Activated T-cell treated with anti-CD3 and anti-CD28 coated beads, Interleukin-2, amount 50 U/mL, for 72 hours (primary cell): ENCODE results near the gene OR51V1. TPM values are rescaled to one million over a fixed set of nuclear protein-coding genes. Genes with fewer than 3 reads are reported as not detected.

ENCODE experiments used
- ATAC-seq, 2 donors: fragments of 150-1000 bp; cut with Tn5 transposase; replicated peaks in 1 of 2; 2 replicates each; pipeline ENCODE4 v1.10.0; 2021; ENCODE audit warnings: moderate library complexity in 2 of 2, mild to moderate bottlenecking in 1 of 2
- DNase-seq, 2 donors: peaks; one replicate each; pipeline ENCODE4 v3.0.0; 2021 to 2022; ENCODE audit warnings: mixed read lengths in 1 of 2
- H3K27ac Mint-ChIP-seq: one replicate; pipeline ENCODE4 v1.8.0; 2022; ENCODE audit warnings: mild to moderate bottlenecking, moderate library complexity, mixed read lengths
- H3K27me3 Mint-ChIP-seq: one replicate; pipeline ENCODE4 v1.8.0; 2022; ENCODE audit warnings: low read depth, mixed read lengths
- H3K36me3 Mint-ChIP-seq, 2 donors: one replicate each; pipeline ENCODE4 v1.8.0; 2022; ENCODE audit warnings: mixed read lengths in 2 of 2, mild to moderate bottlenecking in 1 of 2; ENCODE audit not compliant: insufficient read depth in 2 of 2
- H3K4me1 Mint-ChIP-seq: one replicate; pipeline ENCODE4 v1.8.0; 2022; ENCODE audit warnings: low read depth, mixed read lengths
- H3K4me3 Mint-ChIP-seq, 2 donors: one replicate each; pipeline ENCODE4 v1.8.0; 2022; ENCODE audit warnings: mild to moderate bottlenecking in 2 of 2, mixed read lengths in 2 of 2, moderate library complexity in 2 of 2
- H3K9me3 Mint-ChIP-seq, 2 donors: one replicate each; pipeline ENCODE4 v1.8.0; 2022; ENCODE audit warnings: mixed read lengths in 2 of 2
- total RNA-seq, 2 donors: library from RNA; stranded (reverse); gene quantifications; one replicate each; pipeline ENCODE4 v1.2.3, GENCODE V29; 2022

The OR51V1 gene
- total RNA-seq, 2 donors from 2014 or later: not detected

DNA sequence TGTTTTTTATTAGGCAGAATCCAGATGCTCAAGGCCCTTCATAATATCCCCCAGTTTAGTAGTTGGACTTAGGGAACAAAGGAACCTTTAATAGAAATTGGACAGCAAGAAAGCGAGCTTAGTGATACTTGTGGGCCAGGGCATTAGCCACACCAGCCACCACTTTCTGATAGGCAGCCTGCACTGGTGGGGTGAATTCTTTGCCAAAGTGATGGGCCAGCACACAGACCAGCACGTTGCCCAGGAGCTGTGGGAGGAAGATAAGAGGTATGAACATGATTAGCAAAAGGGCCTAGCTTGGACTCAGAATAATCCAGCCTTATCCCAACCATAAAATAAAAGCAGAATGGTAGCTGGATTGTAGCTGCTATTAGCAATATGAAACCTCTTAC is 25.0 kb upstream of the OR51V1 start:
- H3K4me1 Mint-ChIP-seq: no peaks in the 10 kb centered on the region
- H3K27me3 Mint-ChIP-seq: no peaks in the 10 kb centered on the region
- no peaks in the 10 kb centered on the region for H3K36me3 Mint-ChIP-seq
- H3K4me3 Mint-ChIP-seq: no peak overlapping the region
- H3K27ac Mint-ChIP-seq: no peak overlapping the region
- no peaks in the 10 kb centered on the region for H3K9me3 Mint-ChIP-seq
- DNase-seq (no peak), ATAC-seq (no peak)

DNA sequence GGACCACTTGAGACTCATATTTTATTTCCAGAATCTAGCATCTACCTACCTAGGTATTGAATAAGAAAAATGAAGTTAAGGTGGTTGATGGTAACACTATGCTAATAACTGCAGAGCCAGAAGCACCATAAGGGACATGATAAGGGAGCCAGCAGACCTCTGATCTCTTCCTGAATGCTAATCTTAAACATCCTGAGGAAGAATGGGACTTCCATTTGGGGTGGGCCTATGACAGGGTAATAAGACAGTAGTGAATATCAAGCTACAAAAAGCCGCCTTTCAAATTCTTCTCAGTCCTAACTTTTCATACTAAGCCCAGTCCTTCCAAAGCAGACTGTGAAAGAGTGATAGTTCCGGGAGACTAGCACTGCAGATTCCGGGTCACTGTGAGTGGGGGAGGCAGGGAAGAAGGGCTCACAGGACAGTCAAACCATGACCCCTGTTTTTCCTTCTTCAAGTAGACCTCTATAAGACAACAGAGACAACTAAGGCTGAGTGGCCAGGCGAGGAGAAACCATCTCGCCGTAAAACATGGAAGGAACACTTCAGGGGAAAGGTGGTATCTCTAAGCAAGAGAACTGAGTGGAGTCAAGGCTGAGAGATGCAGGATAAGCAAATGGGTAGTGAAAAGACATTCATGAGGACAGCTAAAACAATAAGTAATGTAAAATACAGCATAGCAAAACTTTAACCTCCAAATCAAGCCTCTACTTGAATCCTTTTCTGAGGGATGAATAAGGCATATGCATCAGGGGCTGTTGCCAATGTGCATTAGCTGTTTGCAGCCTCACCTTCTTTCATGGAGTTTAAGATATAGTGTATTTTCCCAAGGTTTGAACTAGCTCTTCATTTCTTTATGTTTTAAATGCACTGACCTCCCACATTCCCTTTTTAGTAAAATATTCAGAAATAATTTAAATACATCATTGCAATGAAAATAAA is 24.3 kb upstream of the OR51V1 start:
- Mint-ChIP-seq H3K4me1 (no peaks in the 10 kb centered on the region), H3K36me3 (no peaks in the 10 kb centered on the region), H3K27me3 (no peaks in the 10 kb centered on the region), H3K9me3 (no peaks in the 10 kb centered on the region), H3K27ac (no peak overlapping the region), H3K4me3 (no peak overlapping the region)
- DNase-seq (no peak), ATAC-seq (no peak)

DNA sequence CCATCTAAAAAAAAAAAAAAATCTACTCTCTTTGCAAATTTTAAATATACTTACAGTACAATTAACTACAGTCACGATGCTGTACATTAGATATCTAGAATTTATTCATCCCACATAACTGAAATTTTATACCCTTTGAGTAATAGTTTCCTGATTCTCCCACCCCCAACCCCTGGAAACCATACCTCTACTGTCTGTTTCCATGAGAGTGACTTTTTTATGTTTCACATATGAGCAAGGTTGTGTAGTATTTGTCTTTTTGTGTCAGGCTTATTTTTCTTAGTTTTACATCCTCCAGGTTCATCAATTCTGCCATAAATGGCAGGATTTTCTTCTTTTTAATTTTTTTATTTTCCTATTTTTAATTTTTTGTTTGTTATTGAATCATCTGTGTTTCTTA is 23.2 kb upstream of the OR51V1 start:
- no peaks in the 10 kb centered on the region for H3K27me3 Mint-ChIP-seq
- ATAC-seq (no peak), DNase-seq (no peak)
- H3K36me3 Mint-ChIP-seq: peaks cover 0 to 2% of the 10 kb centered on the region in 2 donors
- no peak overlapping the region for H3K27ac Mint-ChIP-seq
- no peak overlapping the region for H3K4me3 Mint-ChIP-seq
- H3K9me3 Mint-ChIP-seq: peaks cover 0 to 4% of the 10 kb centered on the region in 2 donors
- H3K4me1 Mint-ChIP-seq: no peaks in the 10 kb centered on the region

DNA sequence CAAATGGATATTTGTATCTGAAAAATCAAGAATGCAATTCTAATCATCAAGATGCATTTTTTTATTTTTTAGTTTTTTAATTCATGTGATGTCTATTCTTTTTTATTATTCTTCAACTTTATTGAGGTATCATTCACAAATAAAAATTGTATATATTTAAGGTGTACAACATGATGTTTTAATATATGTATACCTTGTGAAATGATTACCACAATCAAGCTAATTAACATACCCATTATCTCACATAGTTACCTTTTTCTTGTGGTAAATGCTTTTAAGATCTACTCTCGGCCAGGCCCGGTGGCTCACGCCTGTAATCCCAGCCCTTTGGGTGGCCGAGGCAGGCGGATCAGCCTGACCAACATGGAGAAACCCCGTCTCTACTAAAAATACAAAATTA is 22.7 kb upstream of the OR51V1 start:
- DNase-seq (no peak), ATAC-seq (no peak)
- peaks cover 0 to 2% of the 10 kb centered on the region in 2 donors for H3K36me3 Mint-ChIP-seq
- H3K9me3 Mint-ChIP-seq: peaks cover 0 to 4% of the 10 kb centered on the region in 2 donors
- no peak overlapping the region for H3K27ac Mint-ChIP-seq
- H3K4me3 Mint-ChIP-seq: no peak overlapping the region
- H3K27me3 Mint-ChIP-seq: no peaks in the 10 kb centered on the region
- no peaks in the 10 kb centered on the region for H3K4me1 Mint-ChIP-seq

DNA sequence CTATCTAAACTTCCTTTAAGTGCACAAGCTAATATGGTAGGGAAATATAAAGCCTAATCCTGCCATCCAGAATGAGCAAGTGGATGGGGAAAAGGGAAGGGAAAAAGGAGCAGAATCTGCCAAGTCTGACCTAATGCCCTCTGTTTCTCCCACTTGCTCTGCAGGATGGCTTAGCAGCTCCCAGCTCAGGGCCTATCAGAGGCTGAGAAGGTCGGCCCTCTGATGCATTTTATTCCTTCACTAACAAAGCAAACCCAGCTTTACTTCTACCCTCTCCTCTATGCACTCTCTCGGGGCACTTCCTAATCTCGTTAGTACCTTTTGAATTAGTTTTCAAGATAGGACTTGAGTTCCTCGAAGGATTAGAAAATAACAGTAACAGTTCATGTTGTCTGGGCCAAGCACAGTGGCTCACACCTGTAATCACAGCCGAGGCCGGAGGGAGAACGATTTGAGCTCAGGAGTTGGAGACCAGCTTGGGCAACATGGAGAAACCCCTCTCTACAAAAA is 9.9 kb upstream of the OR51V1 start:
- H3K36me3 Mint-ChIP-seq: no peaks in the 10 kb centered on the region
- DNase-seq (no peak), ATAC-seq (no peak)
- peaks cover 1 to 2% of the 10 kb centered on the region in 2 donors for H3K9me3 Mint-ChIP-seq
- no peaks in the 10 kb centered on the region for H3K4me1 Mint-ChIP-seq
- H3K27ac Mint-ChIP-seq: no peak overlapping the region
- no peaks in the 10 kb centered on the region for H3K27me3 Mint-ChIP-seq
- H3K4me3 Mint-ChIP-seq: no peak overlapping the region

DNA sequence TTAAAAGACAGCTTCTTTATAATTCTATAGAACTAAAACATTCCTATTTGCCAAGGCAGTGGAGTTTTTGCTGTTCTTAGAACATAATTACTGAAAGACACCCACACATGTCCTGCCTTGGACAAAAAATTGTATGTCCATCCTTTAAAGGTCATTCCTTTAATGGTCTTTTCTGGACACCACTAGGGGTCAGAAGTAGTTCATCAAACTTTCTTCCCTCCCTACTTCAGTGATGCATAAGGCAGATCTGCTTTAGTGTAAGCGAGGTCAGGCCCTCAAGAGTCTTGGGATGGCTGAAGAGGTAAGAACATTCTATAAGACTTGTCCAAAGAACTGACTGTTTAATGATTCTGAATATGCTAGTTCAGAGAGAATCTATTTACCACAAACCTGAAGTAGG is 4.3 kb upstream of the OR51V1 start:
- Mint-ChIP-seq H3K27me3 (no peaks in the 10 kb centered on the region), H3K9me3 (no peaks in the 10 kb centered on the region), H3K27ac (no peak overlapping the region), H3K4me3 (no peak overlapping the region), H3K4me1 (no peaks in the 10 kb centered on the region), H3K36me3 (no peaks in the 10 kb centered on the region)
- ATAC-seq (no peak), DNase-seq (no peak)

DNA sequence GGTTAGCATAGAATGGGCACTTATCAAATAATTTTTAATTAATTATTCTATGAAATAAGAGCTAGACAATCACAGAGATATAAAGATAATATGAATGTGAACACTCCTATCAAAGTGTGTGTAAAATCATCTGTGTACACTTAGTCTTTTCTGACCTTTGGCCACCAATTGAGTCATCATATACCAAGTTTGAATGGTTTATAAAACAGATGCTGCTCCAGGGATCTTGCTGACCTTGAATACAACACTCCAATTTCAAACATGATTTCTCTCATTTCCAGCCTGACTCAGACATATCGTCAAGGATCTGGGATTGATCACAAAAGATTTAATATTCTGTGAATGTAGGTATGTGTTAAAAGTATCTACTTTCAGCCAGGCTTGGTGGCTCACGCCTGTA is 2.9 kb upstream of the OR51V1 start:
- no peak overlapping the region for H3K27ac Mint-ChIP-seq
- DNase-seq (no peak), ATAC-seq (no peak)
- no peaks in the 10 kb centered on the region for H3K27me3 Mint-ChIP-seq
- H3K4me3 Mint-ChIP-seq: no peak overlapping the region
- H3K36me3 Mint-ChIP-seq: no peaks in the 10 kb centered on the region
- H3K4me1 Mint-ChIP-seq: no peaks in the 10 kb centered on the region
- no peaks in the 10 kb centered on the region for H3K9me3 Mint-ChIP-seq

DNA sequence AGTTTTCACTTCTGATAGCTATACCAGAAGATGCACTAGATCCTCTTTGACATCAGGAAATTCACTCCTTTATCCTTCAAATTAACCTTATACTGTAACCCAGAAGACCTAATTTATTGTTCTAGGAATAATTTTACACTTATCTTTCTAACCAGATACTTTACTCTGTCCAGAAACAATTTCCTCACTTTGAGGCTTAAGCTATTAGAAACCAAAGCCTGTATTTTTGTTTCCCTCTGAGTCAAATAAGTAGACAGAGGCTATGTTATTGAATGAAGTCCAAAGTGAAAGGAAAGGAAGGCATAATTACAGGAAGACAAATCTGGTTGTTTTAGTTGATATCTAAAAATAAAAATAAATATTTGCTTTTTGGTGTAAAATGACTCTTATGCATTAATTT is 2.2 kb downstream of the OR51V1 start:
- H3K36me3 Mint-ChIP-seq: no peaks in the 10 kb centered on the region
- no peaks in the 10 kb centered on the region for H3K4me1 Mint-ChIP-seq
- no peaks in the 10 kb centered on the region for H3K9me3 Mint-ChIP-seq
- DNase-seq: no peak
- no peak overlapping the region for H3K27ac Mint-ChIP-seq
- no peak overlapping the region for H3K4me3 Mint-ChIP-seq
- no peaks in the 10 kb centered on the region for H3K27me3 Mint-ChIP-seq
- no peak for ATAC-seq

DNA sequence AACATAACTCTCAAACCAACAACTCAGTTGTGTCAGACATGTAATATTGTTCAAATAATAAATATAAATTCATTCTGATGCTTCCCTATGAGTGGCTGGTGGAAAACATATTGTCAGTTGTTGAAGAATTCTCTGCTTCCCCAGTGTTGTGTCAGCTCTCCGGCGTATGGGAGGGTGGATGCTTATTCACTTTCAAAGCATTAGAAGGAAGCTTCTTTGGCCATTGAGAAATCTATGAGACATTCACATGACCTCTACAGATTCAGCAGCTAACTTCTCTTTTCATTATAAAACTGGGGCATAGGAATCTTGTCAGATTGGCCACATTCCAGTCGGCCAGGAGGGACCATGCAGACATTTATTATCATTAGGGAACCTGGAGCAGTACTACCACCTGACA is 2.9 kb downstream of the OR51V1 start:
- no peaks in the 10 kb centered on the region for H3K9me3 Mint-ChIP-seq
- DNase-seq: no peak
- no peak overlapping the region for H3K4me3 Mint-ChIP-seq
- H3K27me3 Mint-ChIP-seq: no peaks in the 10 kb centered on the region
- H3K27ac Mint-ChIP-seq: no peak overlapping the region
- no peak for ATAC-seq
- H3K36me3 Mint-ChIP-seq: no peaks in the 10 kb centered on the region
- no peaks in the 10 kb centered on the region for H3K4me1 Mint-ChIP-seq

DNA sequence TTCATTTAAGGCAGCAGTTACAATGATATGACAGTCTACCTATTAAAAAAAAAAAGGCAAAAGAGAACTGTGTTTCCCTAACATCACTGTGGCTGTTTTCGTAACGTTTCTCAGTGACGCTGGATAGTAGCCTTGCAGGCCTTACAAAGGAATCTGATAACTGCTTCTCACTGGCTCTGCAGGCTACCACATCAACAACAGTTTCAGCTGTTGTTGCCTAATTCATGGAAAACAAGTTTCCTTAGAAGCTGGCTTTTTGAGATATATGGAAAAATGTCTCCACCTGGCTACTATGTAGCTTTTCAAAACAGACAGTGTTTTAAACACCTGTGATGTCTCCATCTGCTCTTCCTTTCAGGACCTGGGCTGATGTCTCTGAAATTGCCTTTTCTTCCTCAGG is 3.8 kb downstream of the OR51V1 start:
- no peak for DNase-seq
- no peaks in the 10 kb centered on the region for H3K9me3 Mint-ChIP-seq
- no peaks in the 10 kb centered on the region for H3K4me1 Mint-ChIP-seq
- no peak overlapping the region for H3K27ac Mint-ChIP-seq
- no peak for ATAC-seq
- H3K36me3 Mint-ChIP-seq: no peaks in the 10 kb centered on the region
- H3K27me3 Mint-ChIP-seq: no peaks in the 10 kb centered on the region
- no peak overlapping the region for H3K4me3 Mint-ChIP-seq

DNA sequence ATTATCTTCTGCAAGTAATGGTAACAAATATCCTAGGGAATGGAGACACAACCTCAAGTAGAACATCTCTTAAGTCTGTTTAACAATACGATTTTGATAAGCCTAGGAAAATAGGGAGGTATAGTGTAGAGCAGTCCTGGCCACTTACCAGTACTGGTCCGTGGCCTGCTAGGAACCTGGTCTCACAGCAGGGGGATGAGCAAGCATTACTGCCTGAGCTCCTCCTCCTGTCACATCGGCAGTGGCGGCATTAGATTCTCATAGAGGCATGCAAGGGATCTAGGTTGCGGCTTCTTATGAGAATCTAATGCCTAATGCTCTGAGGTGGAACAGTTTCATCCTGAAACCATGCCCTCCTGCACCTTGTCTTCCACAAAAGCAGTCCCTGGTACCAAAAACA is 4.4 kb downstream of the OR51V1 start:
- H3K27ac Mint-ChIP-seq: no peak overlapping the region
- H3K4me1 Mint-ChIP-seq: no peaks in the 10 kb centered on the region
- no peaks in the 10 kb centered on the region for H3K36me3 Mint-ChIP-seq
- H3K27me3 Mint-ChIP-seq: no peaks in the 10 kb centered on the region
- ATAC-seq (no peak), DNase-seq (no peak)
- H3K4me3 Mint-ChIP-seq: no peak overlapping the region
- peaks cover 0 to 2% of the 10 kb centered on the region in 2 donors for H3K9me3 Mint-ChIP-seq

DNA sequence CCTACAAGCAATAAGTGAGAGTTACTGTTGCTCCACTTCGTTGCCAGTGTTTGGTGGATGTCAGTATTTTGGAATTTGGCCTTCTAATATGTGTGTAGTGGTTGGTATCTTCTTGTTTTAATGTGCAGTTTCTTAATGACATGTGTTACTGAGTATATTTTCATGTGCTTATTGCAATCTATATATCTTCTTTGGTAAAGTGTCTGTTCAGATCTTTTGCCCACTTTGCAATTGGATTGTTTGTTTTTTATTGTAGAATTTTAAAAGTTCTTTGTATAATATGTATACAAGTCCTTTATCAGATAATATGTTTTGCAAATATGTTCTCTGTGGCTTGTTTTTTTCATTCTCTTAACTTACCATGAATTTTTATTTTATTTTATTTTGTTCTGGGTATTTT is 7.7 kb downstream of the OR51V1 start:
- H3K4me3 Mint-ChIP-seq: no peak overlapping the region
- H3K36me3 Mint-ChIP-seq: no peaks in the 10 kb centered on the region
- no peak for ATAC-seq
- no peak overlapping the region for H3K27ac Mint-ChIP-seq
- H3K4me1 Mint-ChIP-seq: no peaks in the 10 kb centered on the region
- no peak for DNase-seq
- peaks cover 3 to 5% of the 10 kb centered on the region in 2 donors for H3K9me3 Mint-ChIP-seq
- no peaks in the 10 kb centered on the region for H3K27me3 Mint-ChIP-seq

DNA sequence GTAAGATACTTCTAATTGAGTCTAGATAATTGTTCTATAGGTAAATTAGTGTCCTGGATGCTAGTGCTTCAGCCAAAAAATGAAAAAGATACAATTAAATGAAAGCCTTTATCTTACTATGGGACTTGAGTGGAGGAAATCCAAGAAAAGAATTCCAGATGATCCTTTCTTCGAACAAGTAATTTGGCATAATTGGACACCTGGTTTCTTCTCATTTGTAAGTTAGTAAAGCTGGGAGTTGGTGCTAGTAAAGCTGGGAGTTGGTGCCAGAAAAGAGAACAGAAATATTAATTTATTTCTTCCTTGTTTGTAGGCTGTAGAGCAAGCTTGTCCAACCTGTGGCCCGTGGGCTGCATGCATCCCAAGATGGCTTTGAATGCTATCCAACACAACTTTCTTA is 12.3 kb downstream of the OR51V1 start:
- peaks cover 3 to 5% of the 10 kb centered on the region in 2 donors for H3K9me3 Mint-ChIP-seq
- no peaks in the 10 kb centered on the region for H3K4me1 Mint-ChIP-seq
- DNase-seq: no peak
- no peaks in the 10 kb centered on the region for H3K27me3 Mint-ChIP-seq
- H3K4me3 Mint-ChIP-seq: no peak overlapping the region
- ATAC-seq: no peak
- no peaks in the 10 kb centered on the region for H3K36me3 Mint-ChIP-seq
- no peak overlapping the region for H3K27ac Mint-ChIP-seq
